ENCODE measurements around the gene TRPT1.
"Not testable (repeated sequence)": the region's sequence is repeated elsewhere in the genome, so short reads cannot be mapped to it uniquely, and the experiment has no call there.

The TRPT1 gene

GRCh38 chr11:64246871-64247728, 21.1 kb upstream of the TRPT1 start, which contains the start of gene PPP1R14B:
PPP1R14B (minus strand) TSS chr11:64246943; CDS start chr11:64246673, 270 bp downstream.
- H2AFZ ChIP-seq (ENCODE audit: low read depth) = peak within 1 kb of the TSS; percentile 83
- peaks cover 26% of the 10 kb centered on the region for H3K79me2 ChIP-seq (ENCODE audit: insufficient read depth, low read depth)
- peaks cover 21% of the 10 kb centered on the region for H3K4me1 ChIP-seq (ENCODE audit: low read depth, poor library complexity, severe bottlenecking)
- no peaks in the 10 kb centered on the region for H4K20me1 ChIP-seq (ENCODE audit: insufficient read depth)
- peak within 1 kb of the TSS; percentile 81 for H3K9ac ChIP-seq
- H3K4me3 ChIP-seq (IDR thresholded peaks at IDR 0.05; ENCODE audit: insufficient read depth, low read depth, low read length) = no peak within 1 kb of the TSS
- peak within 1 kb of the TSS; percentile 100 for H3K4me2 ChIP-seq
- 0 out of 2 replicates have a peak, but pooled peaks have one; percentile 17 for TF ChIP-seq CTCF (conservative IDR thresholded peaks at IDR 0.05; ENCODE audit: low read depth, low read length)
- H3K36me3 ChIP-seq (ENCODE audit: insufficient read depth) = peaks cover 4% of the 10 kb centered on the region; the same call in 1 of the 2 replicates
- no peaks in the 10 kb centered on the region for H3K27me3 ChIP-seq (ENCODE audit: insufficient read depth, low read depth)
- H3K27ac ChIP-seq = peak within 1 kb of the TSS; percentile 68

- H3K27me3 ChIP-seq (ENCODE audit: insufficient read depth, low read depth); H3K36me3 ChIP-seq (ENCODE audit: insufficient read depth); H2AFZ ChIP-seq (ENCODE audit: low read depth); H4K20me1 ChIP-seq (ENCODE audit: insufficient read depth); H3K4me2 ChIP-seq; H3K4me3 ChIP-seq (IDR thresholded peaks at IDR 0.05; ENCODE audit: insufficient read depth, low read depth, low read length): not testable (repeated sequence)
- H3K4me1 ChIP-seq (ENCODE audit: low read depth, poor library complexity, severe bottlenecking) = peaks cover 21% of the 10 kb centered on the region
- peaks cover 31% of the 10 kb centered on the region for H3K79me2 ChIP-seq (ENCODE audit: insufficient read depth, low read depth)
- peak overlapping the region; percentile 66 for H3K27ac ChIP-seq
- peak overlapping the region; percentile 81 for H3K9ac ChIP-seq
Measured at GRCh38 chr11:64246621-64246870, 20.6 kb upstream of the TRPT1 start.

GRCh38 chr11:64245797-64246620, 20.0 kb upstream of the TRPT1 start:
- H3K27me3 ChIP-seq (ENCODE audit: insufficient read depth, low read depth) = no peaks in the 10 kb centered on the region

GRCh38 chr11:64245401-64245796, 19.4 kb upstream of the TRPT1 start:
- no peaks in the 10 kb centered on the region for H4K20me1 ChIP-seq (ENCODE audit: insufficient read depth)
- peak overlapping the region; percentile 66 for H3K27ac ChIP-seq
- H3K9ac ChIP-seq = peak overlapping the region; percentile 81
- peaks cover 22% of the 10 kb centered on the region for H3K4me1 ChIP-seq (ENCODE audit: low read depth, poor library complexity, severe bottlenecking)
- H3K4me3 ChIP-seq (IDR thresholded peaks at IDR 0.05; ENCODE audit: insufficient read depth, low read depth, low read length) = no peak overlapping the region
- peak overlapping the region; percentile 73 for H3K4me2 ChIP-seq
- no peak for TF ChIP-seq CTCF (conservative IDR thresholded peaks at IDR 0.05; ENCODE audit: low read depth, low read length)
- H3K27me3 ChIP-seq (ENCODE audit: insufficient read depth, low read depth) = no peaks in the 10 kb centered on the region
- peaks cover 4% of the 10 kb centered on the region; the same call in 1 of the 2 replicates for H3K36me3 ChIP-seq (ENCODE audit: insufficient read depth)
- H3K79me2 ChIP-seq (ENCODE audit: insufficient read depth, low read depth) = peaks cover 31% of the 10 kb centered on the region
- no peak overlapping the region for H2AFZ ChIP-seq (ENCODE audit: low read depth)

More at GRCh38 chr11:64245797-64246620, 20.0 kb upstream of the TRPT1 start:
- Histone ChIP-seq H3K4me3 (IDR thresholded peaks at IDR 0.05; ENCODE audit: insufficient read depth, low read depth, low read length) (no peak overlapping the region), H3K36me3 (ENCODE audit: insufficient read depth) (peaks cover 4% of the 10 kb centered on the region; the same call in 1 of the 2 replicates), H3K4me2 (peak overlapping the region; percentile 73), H3K27ac (peak overlapping the region; percentile 66), H3K79me2 (ENCODE audit: insufficient read depth, low read depth) (peaks cover 31% of the 10 kb centered on the region), H3K9ac (peak overlapping the region; percentile 81), H2AFZ (ENCODE audit: low read depth) (no peak overlapping the region), H3K4me1 (ENCODE audit: low read depth, poor library complexity, severe bottlenecking) (peaks cover 21% of the 10 kb centered on the region), H4K20me1 (ENCODE audit: insufficient read depth) (no peaks in the 10 kb centered on the region)
- TF ChIP-seq CTCF (conservative IDR thresholded peaks at IDR 0.05; ENCODE audit: low read depth, low read length) = no peak
